Thoracic aorta (tissue), 2 donors: Measurements from ENCODE around the gene PRR11. TPM values are rescaled to one million over a fixed set of nuclear protein-coding genes. Genes with fewer than 3 reads are reported as not detected.

Source experiments
- ATAC-seq: fragments of 150-250 bp; one replicate; pipeline ENCODE4 v1.8.0; 2017; ENCODE audit warnings: low read depth; ENCODE audit not compliant: insufficient number of reproducible peaks, low FRiP score
- DNase-seq: peaks from one replicate; pipeline ENCODE4 v3.0.0-alpha.2; 2020; ENCODE audit warnings: low spot score
- H3K27ac ChIP-seq, 2 donors: fragments of 200-600 bp; sonication (generic); 1 replicate in 1 of 2; 2 replicates in 1 of 2; pipeline ENCODE4 v1.5.1; 2016; ENCODE audit warnings: mild to moderate bottlenecking in 2 of 2, moderate library complexity in 2 of 2
- H3K27me3 ChIP-seq: fragments of 200-600 bp; sonication (generic); replicated peaks from 2 replicates; pipeline ENCODE4 v1.6.0; 2016; ENCODE audit warnings: mild to moderate bottlenecking; ENCODE audit not compliant: insufficient read depth
- H3K36me3 ChIP-seq: fragments of 200-600 bp; sonication (generic); one replicate; pipeline ENCODE4 v1.5.1; 2016
- H3K4me1 ChIP-seq, 2 donors: fragments of 200-600 bp; sonication (generic); 1 replicate in 1 of 2; 2 replicates in 1 of 2; pipeline versions ENCODE4 v1.5.1 to v1.6.0; 2016; ENCODE audit warnings: low read depth in 2 of 2, mild to moderate bottlenecking in 1 of 2; ENCODE audit not compliant: control insufficient read depth in 1 of 2
- H3K4me3 ChIP-seq: fragments of 200-600 bp; sonication (generic); 2 replicates; pipeline ENCODE4 v1.5.1; 2016; ENCODE audit warnings: mild to moderate bottlenecking
- H3K9me3 ChIP-seq: fragments of 200-600 bp; sonication (generic); 2 replicates; pipeline ENCODE4 v1.5.1; 2016
- total RNA-seq, 2 donors: library from RNA; depleted of rRNA; stranded (reverse); fragments of >200 nt; gene quantifications; one replicate each; pipeline versions ENCODE4 v1.1.0 to v1.2.3, GENCODE V29; 2016
- TF ChIP-seq, protein P1 (sequence below): fragments of 200-600 bp; sonication (generic); IDR thresholded peaks from one replicate; pipeline ENCODE4 v1.5.1; 2019; ENCODE audit warnings: antibody characterized with exemption

The PRR11 gene
- total RNA-seq, 2 donors from 2014 or later: 0.71 TPM; not detected in 1

DNA sequence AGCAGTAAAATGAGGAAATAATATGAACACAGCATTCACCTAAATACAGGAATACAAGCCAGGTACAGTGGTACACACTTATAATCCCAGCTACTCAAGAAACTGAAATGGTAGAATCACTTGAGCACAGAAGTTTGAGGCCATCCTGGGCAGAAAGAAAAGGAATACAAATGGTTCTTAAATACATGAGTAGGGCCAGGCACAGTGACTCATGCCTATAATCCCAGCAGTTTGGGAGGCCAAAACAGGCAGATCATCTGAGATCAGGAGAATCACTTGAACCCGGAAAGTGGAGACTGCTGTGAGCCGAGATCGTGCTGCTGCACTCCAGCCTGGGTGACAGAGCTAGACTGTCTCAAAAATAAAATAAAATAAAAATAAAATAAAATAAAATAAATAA lies 31.3 kb downstream of the PRR11 start:
- H3K27ac ChIP-seq: no peak overlapping the region
- ATAC-seq (no peak), DNase-seq (no peak)
- TF ChIP-seq, protein P1, sequence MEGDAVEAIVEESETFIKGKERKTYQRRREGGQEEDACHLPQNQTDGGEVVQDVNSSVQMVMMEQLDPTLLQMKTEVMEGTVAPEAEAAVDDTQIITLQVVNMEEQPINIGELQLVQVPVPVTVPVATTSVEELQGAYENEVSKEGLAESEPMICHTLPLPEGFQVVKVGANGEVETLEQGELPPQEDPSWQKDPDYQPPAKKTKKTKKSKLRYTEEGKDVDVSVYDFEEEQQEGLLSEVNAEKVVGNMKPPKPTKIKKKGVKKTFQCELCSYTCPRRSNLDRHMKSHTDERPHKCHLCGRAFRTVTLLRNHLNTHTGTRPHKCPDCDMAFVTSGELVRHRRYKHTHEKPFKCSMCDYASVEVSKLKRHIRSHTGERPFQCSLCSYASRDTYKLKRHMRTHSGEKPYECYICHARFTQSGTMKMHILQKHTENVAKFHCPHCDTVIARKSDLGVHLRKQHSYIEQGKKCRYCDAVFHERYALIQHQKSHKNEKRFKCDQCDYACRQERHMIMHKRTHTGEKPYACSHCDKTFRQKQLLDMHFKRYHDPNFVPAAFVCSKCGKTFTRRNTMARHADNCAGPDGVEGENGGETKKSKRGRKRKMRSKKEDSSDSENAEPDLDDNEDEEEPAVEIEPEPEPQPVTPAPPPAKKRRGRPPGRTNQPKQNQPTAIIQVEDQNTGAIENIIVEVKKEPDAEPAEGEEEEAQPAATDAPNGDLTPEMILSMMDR: no peak
- H3K36me3 ChIP-seq: no peaks in the 10 kb centered on the region
- H3K9me3 ChIP-seq: no peaks in the 10 kb centered on the region
- no peak overlapping the region for H3K4me3 ChIP-seq
- H3K4me1 ChIP-seq: no peaks in the 10 kb centered on the region
- no peaks in the 10 kb centered on the region for H3K27me3 ChIP-seq

DNA sequence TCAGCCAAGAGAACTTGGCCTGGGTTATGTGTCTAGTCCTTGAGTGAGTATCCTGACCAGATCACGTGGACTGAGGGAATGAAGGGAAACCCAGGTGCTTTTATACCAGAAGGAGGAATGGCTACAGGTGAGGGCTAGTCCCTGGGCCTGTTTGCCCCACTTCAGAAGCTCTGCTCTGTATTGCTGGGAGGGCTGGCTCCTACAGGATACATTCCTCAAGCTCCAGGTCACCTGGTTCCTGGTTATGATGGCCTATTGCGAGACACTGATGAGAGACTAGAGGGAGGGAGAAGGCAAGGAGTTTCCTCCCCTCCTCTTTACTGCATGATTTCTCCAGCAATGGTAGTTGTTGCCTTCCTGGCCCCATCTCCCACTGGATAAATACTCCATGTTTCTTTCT lies 35.3 kb downstream of the PRR11 start:
- H3K27me3 ChIP-seq: no peaks in the 10 kb centered on the region

GRCh38 chr17:59193336-59193862 lies 37.9 kb downstream of the PRR11 start:
- DNase-seq: no peak
- Histone ChIP-seq H3K4me1 (no peaks in the 10 kb centered on the region), H3K36me3 (no peaks in the 10 kb centered on the region), H3K27ac (no peak overlapping the region), H3K27me3 (no peaks in the 10 kb centered on the region), H3K9me3 (no peaks in the 10 kb centered on the region), H3K4me3 (no peak overlapping the region)
- TF ChIP-seq, protein P1: no peak
- ATAC-seq: no peak

More for the DNA sequence above, 35.3 kb downstream of the PRR11 start:
- TF ChIP-seq, protein P1: no peak
- Histone ChIP-seq H3K4me1 (no peaks in the 10 kb centered on the region), H3K36me3 (no peaks in the 10 kb centered on the region), H3K9me3 (no peaks in the 10 kb centered on the region), H3K4me3 (no peak overlapping the region), H3K27ac (no peak overlapping the region)
- ATAC-seq (no peak), DNase-seq (no peak)

DNA sequence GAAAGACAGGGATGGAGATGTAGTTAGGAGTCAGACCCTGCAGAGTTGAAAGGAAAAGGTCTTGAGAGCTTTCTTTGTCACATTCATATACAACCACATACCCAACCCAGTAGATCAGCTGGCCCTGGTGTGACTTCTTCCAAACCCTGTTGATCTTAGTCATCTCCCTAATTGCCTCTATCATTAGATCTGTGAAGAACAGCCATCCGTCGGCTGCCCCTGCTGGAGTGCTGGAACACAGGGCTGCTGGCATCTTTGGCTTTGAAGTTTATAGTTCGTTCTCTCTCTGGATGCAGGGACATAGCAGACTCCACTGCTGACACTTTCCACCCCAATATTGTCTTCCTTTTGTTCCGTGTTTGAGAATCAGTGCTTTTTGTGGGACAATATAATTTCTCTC lies 43.9 kb downstream of the PRR11 start:
- H3K4me1 ChIP-seq: no peaks in the 10 kb centered on the region
- no peak overlapping the region for H3K27ac ChIP-seq
- TF ChIP-seq, protein P1: no peak
- no peak for ATAC-seq
- H3K27me3 ChIP-seq: no peaks in the 10 kb centered on the region
- H3K4me3 ChIP-seq: no peak overlapping the region
- H3K36me3 ChIP-seq: no peaks in the 10 kb centered on the region
- no peak for DNase-seq
- H3K9me3 ChIP-seq: no peaks in the 10 kb centered on the region

DNA sequence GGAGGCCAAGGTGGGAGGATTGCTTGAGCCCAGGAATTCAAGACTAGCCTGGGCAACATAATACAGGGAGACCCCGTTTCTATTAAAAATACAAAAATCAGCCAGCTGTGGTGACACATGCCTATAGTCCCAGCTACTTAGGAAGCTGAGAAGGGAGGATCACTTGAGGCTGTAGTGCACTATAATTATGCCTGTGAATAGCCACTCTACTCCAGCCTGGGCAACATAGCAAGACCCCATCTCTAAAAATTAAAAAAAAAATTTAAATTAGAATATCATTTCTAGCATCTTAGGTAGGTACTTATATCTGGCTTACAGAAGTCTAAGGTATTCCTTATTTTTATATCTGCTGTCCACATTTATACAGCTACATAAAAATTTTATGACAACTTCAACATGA lies 46.8 kb downstream of the PRR11 start:
- Histone ChIP-seq H3K9me3 (no peaks in the 10 kb centered on the region), H3K27me3 (no peaks in the 10 kb centered on the region), H3K27ac (no peak overlapping the region), H3K36me3 (no peaks in the 10 kb centered on the region), H3K4me3 (no peak overlapping the region), H3K4me1 (no peaks in the 10 kb centered on the region)
- DNase-seq (no peak), ATAC-seq (no peak)
- TF ChIP-seq, protein P1: no peak
